ENCODE data around the gene SLC4A4. TPM values are rescaled to one million over a fixed set of nuclear protein-coding genes. Genes with fewer than 3 reads are reported as not detected.

SLC4A4 gene
- total and polyA plus RNA-seq, 2 donors (not counting 1 experiment from before 2014, with no cell fraction given) = 12.2 to 33.4 TPM

- H3K4me2 ChIP-seq (ENCODE audit: extremely low read depth, insufficient read depth, low read length) = no peak overlapping the region
- H3K4me3 ChIP-seq (replicated peaks in 1 of 4; ENCODE audit: control extremely low read depth in 1 of 4, insufficient read depth in 1 of 4, low read depth in 3 of 4, low read length in 4 of 4) = no peak overlapping the region
- TF ChIP-seq EZH2 (IDR thresholded peaks at IDR 0.05; ENCODE audit: low read length, missing control alignments) (no peak), CTCF (conservative IDR thresholded peaks at IDR 0.05 in 1 of 2, IDR thresholded peaks at IDR 0.05 in 1 of 2; ENCODE audit: low read depth in 1 of 2, low read length in 2 of 2) (no peak)
- H3K27ac ChIP-seq (ENCODE audit: insufficient read depth, low read length) = no peak overlapping the region
- H3K79me2 ChIP-seq (ENCODE audit: control insufficient read depth, insufficient read depth, low read length) = no peaks in the 10 kb centered on the region
- no peaks in the 10 kb centered on the region for H3K36me3 ChIP-seq (ENCODE audit: control insufficient read depth, insufficient read depth, low read length)
- H3K9me3 ChIP-seq (ENCODE audit: control insufficient read depth, insufficient read depth, low read depth, low read length) = no peaks in the 10 kb centered on the region
- no peaks in the 10 kb centered on the region for H3K27me3 ChIP-seq (ENCODE audit: control insufficient read depth, insufficient read depth, low read length)
- DNase-seq (ENCODE audit: low read depth in 2 of 2) = no peak
- no peaks in the 10 kb centered on the region for H4K20me1 ChIP-seq (ENCODE audit: control insufficient read depth, extremely low read depth, insufficient read depth, low read length)
- H3K9ac ChIP-seq (ENCODE audit: insufficient read depth, low read length) = no peak overlapping the region
- H3K4me1 ChIP-seq (ENCODE audit: control insufficient read depth, extremely low read depth, insufficient read depth, low read length) = peaks cover 1% of the 10 kb centered on the region
- no peak overlapping the region for H2AFZ ChIP-seq (ENCODE audit: low read length)
Observed at GRCh38 chr4:71382125-71382899, 43.5 kb downstream of the SLC4A4 start.

- TF ChIP-seq EZH2 (IDR thresholded peaks at IDR 0.05; ENCODE audit: low read length, missing control alignments) = no peak
- no peak for TF ChIP-seq CTCF (conservative IDR thresholded peaks at IDR 0.05 in 1 of 2, IDR thresholded peaks at IDR 0.05 in 1 of 2; ENCODE audit: low read depth in 1 of 2, low read length in 2 of 2)
- DNase-seq (ENCODE audit: low read depth in 2 of 2) = no peak
- no peaks in the 10 kb centered on the region for H3K79me2 ChIP-seq (ENCODE audit: control insufficient read depth, insufficient read depth, low read length)
Observed at GRCh38 chr4:71382900-71383560, 44.2 kb downstream of the SLC4A4 start.

GRCh38 chr4:71383984-71384383 lies 45.2 kb downstream of the SLC4A4 start:
- H3K4me3 ChIP-seq (replicated peaks in 1 of 4; ENCODE audit: control extremely low read depth in 1 of 4, insufficient read depth in 1 of 4, low read depth in 3 of 4, low read length in 4 of 4) = no peak overlapping the region

More at GRCh38 chr4:71382900-71383560, 44.2 kb downstream of the SLC4A4 start:
- no peaks in the 10 kb centered on the region for H4K20me1 ChIP-seq (ENCODE audit: control insufficient read depth, extremely low read depth, insufficient read depth, low read length)
- no peak overlapping the region for H3K27ac ChIP-seq (ENCODE audit: insufficient read depth, low read length)
- no peak overlapping the region for H2AFZ ChIP-seq (ENCODE audit: low read length)
- H3K4me3 ChIP-seq (replicated peaks in 1 of 4; ENCODE audit: control extremely low read depth in 1 of 4, insufficient read depth in 1 of 4, low read depth in 3 of 4, low read length in 4 of 4) = no peak overlapping the region
- no peaks in the 10 kb centered on the region for H3K4me1 ChIP-seq (ENCODE audit: control insufficient read depth, extremely low read depth, insufficient read depth, low read length)
- no peaks in the 10 kb centered on the region for H3K9me3 ChIP-seq (ENCODE audit: control insufficient read depth, insufficient read depth, low read depth, low read length)
- H3K4me2 ChIP-seq (ENCODE audit: extremely low read depth, insufficient read depth, low read length) = no peak overlapping the region
- H3K9ac ChIP-seq (ENCODE audit: insufficient read depth, low read length) = no peak overlapping the region
- H3K36me3 ChIP-seq (ENCODE audit: control insufficient read depth, insufficient read depth, low read length) = no peaks in the 10 kb centered on the region
- H3K27me3 ChIP-seq (ENCODE audit: control insufficient read depth, insufficient read depth, low read length) = no peaks in the 10 kb centered on the region

More at GRCh38 chr4:71383984-71384383, 45.2 kb downstream of the SLC4A4 start:
- no peak overlapping the region for H3K27ac ChIP-seq (ENCODE audit: insufficient read depth, low read length)
- TF ChIP-seq EZH2 (IDR thresholded peaks at IDR 0.05; ENCODE audit: low read length, missing control alignments) = no peak
- TF ChIP-seq CTCF (conservative IDR thresholded peaks at IDR 0.05 in 1 of 2, IDR thresholded peaks at IDR 0.05 in 1 of 2; ENCODE audit: low read depth in 1 of 2, low read length in 2 of 2) = no peak
- H3K9ac ChIP-seq (ENCODE audit: insufficient read depth, low read length) = no peak overlapping the region
- H3K9me3 ChIP-seq (ENCODE audit: control insufficient read depth, insufficient read depth, low read depth, low read length) = no peaks in the 10 kb centered on the region
- H3K36me3 ChIP-seq (ENCODE audit: control insufficient read depth, insufficient read depth, low read length) = no peaks in the 10 kb centered on the region
- no peaks in the 10 kb centered on the region for H4K20me1 ChIP-seq (ENCODE audit: control insufficient read depth, extremely low read depth, insufficient read depth, low read length)
- peaks cover 1% of the 10 kb centered on the region for H3K4me1 ChIP-seq (ENCODE audit: control insufficient read depth, extremely low read depth, insufficient read depth, low read length)
- no peaks in the 10 kb centered on the region for H3K79me2 ChIP-seq (ENCODE audit: control insufficient read depth, insufficient read depth, low read length)
- no peak for DNase-seq (ENCODE audit: low read depth in 2 of 2)
- H2AFZ ChIP-seq (ENCODE audit: low read length) = no peak overlapping the region
- no peak overlapping the region for H3K4me2 ChIP-seq (ENCODE audit: extremely low read depth, insufficient read depth, low read length)
- no peaks in the 10 kb centered on the region for H3K27me3 ChIP-seq (ENCODE audit: control insufficient read depth, insufficient read depth, low read length)

All from fibroblast of lung (primary cell).